ENCODE data around the gene CEP295NL. TPM values are rescaled to one million over a fixed set of nuclear protein-coding genes. Genes with fewer than 3 reads are reported as not detected.

The CEP295NL gene
- total and polyA plus RNA-seq, 2 of the 13 experiments (the other 11 are each of a cell fraction or from before 2014, with no cell fraction given): not detected

DNA sequence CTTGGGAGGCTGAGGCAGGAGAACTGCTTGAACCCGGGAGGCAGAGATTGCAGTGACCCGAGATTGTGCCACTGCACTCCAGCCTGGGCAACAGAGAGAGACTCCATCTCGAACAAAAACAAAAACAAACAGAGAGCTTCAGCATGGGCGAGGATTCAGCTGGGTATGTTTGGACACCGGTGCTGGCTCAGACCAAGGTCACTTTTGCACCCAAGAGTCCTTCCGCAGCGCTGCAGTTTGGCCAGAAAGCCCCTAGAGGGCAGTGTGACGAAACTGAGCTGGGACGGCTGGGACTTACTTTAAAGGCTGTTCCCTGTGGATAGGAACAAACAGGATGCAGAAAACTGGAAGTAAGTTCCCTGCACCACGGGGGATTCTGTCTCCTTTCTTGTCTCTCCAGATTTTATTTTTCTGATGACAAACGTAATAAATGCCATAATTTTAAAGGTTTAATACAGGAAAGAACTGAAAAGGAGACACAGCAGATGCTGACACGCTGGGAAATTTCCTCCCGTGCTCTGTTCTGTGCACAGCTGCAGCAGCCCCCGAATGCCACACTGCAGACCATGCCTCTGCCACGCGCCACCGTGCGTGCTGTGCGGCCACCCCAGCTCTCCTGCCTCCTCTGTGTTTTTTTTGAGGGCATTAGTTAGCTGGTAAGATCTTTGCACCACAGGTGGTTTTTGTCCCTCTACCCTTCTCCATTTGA, 37.2 kb downstream of the CEP295NL start (continued):
- no peak for TF ChIP-seq SMAD1 (CRISPR knock-in tag; IDR thresholded peaks at IDR 0.05; ENCODE audit: borderline replicate concordance, low read depth)
- no peak for TF ChIP-seq MTA1 (CRISPR knock-in tag; IDR thresholded peaks at IDR 0.05; ENCODE audit: borderline replicate concordance)
- TF ChIP-seq MXI1 (IDR thresholded peaks at IDR 0.05; ENCODE audit: borderline replicate concordance, low read depth, low read length): peak; percentile 12; the same call in 1 of the 3 replicates
- TF ChIP-seq CEBPG (CRISPR knock-in tag; IDR thresholded peaks at IDR 0.05): 0 out of 2 replicates have a peak, but pooled peaks have one; percentile 13
- no peak for TF ChIP-seq STAT5B (CRISPR knock-in tag; IDR thresholded peaks at IDR 0.05)
- peak; percentile 42; the same call in 1 of the 2 replicates for TF ChIP-seq DNMT1 (CRISPR knock-in tag; IDR thresholded peaks at IDR 0.05)
- TF ChIP-seq, protein P1, sequence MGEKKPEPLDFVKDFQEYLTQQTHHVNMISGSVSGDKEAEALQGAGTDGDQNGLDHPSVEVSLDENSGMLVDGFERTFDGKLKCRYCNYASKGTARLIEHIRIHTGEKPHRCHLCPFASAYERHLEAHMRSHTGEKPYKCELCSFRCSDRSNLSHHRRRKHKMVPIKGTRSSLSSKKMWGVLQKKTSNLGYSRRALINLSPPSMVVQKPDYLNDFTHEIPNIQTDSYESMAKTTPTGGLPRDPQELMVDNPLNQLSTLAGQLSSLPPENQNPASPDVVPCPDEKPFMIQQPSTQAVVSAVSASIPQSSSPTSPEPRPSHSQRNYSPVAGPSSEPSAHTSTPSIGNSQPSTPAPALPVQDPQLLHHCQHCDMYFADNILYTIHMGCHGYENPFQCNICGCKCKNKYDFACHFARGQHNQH (CRISPR knock-in tag; IDR thresholded peaks at IDR 0.05): peak; percentile 86; the same call in 1 of the 2 replicates
- no peak for TF ChIP-seq NR1H2 (CRISPR knock-in tag; IDR thresholded peaks at IDR 0.05; ENCODE audit: borderline replicate concordance, low read depth)
- TF ChIP-seq, protein P2, sequence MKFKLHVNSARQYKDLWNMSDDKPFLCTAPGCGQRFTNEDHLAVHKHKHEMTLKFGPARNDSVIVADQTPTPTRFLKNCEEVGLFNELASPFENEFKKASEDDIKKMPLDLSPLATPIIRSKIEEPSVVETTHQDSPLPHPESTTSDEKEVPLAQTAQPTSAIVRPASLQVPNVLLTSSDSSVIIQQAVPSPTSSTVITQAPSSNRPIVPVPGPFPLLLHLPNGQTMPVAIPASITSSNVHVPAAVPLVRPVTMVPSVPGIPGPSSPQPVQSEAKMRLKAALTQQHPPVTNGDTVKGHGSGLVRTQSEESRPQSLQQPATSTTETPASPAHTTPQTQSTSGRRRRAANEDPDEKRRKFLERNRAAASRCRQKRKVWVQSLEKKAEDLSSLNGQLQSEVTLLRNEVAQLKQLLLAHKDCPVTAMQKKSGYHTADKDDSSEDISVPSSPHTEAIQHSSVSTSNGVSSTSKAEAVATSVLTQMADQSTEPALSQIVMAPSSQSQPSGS (CRISPR knock-in tag; IDR thresholded peaks at IDR 0.05): peak; percentile 25; the same call in 1 of the 2 replicates
- TF ChIP-seq MAFF (IDR thresholded peaks at IDR 0.05; ENCODE audit: low read depth, low read length): no peak
- TF ChIP-seq, protein P3, sequence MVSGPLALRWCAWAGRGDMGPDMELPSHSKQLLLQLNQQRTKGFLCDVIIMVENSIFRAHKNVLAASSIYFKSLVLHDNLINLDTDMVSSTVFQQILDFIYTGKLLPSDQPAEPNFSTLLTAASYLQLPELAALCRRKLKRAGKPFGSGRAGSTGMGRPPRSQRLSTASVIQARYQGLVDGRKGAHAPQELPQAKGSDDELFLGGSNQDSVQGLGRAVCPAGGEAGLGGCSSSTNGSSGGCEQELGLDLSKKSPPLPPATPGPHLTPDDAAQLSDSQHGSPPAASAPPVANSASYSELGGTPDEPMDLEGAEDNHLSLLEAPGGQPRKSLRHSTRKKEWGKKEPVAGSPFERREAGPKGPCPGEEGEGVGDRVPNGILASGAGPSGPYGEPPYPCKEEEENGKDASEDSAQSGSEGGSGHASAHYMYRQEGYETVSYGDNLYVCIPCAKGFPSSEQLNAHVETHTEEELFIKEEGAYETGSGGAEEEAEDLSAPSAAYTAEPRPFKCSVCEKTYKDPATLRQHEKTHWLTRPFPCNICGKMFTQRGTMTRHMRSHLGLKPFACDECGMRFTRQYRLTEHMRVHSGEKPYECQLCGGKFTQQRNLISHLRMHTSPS (CRISPR knock-in tag; IDR thresholded peaks at IDR 0.05; ENCODE audit: low read depth): peak; percentile 60; the same call in 1 of the 2 replicates
- peak; percentile 75 for TF ChIP-seq GATAD2A (CRISPR knock-in tag; IDR thresholded peaks at IDR 0.05)
- TF ChIP-seq POLR2AphosphoS5 (IDR thresholded peaks at IDR 0.05; ENCODE audit: low read depth, low read length): no peak
- TF ChIP-seq CREM (IDR thresholded peaks at IDR 0.05): 0 out of 2 replicates have a peak, but pooled peaks have one; percentile 32
- no peak for TF ChIP-seq CREM (CRISPR knock-in tag; IDR thresholded peaks at IDR 0.05)
- no peak for TF ChIP-seq ZNF124 (CRISPR knock-in tag; IDR thresholded peaks at IDR 0.05)
- TF ChIP-seq, protein P4, sequence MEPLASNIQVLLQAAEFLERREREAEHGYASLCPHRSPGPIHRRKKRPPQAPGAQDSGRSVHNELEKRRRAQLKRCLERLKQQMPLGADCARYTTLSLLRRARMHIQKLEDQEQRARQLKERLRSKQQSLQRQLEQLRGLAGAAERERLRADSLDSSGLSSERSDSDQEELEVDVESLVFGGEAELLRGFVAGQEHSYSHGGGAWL (CRISPR knock-in tag; IDR thresholded peaks at IDR 0.05): 0 out of 2 replicates have a peak, but pooled peaks have one; percentile 29
- TF ChIP-seq FLYWCH1 (CRISPR knock-in tag; IDR thresholded peaks at IDR 0.05): no peak
- TF ChIP-seq ZNF33A (CRISPR knock-in tag; IDR thresholded peaks at IDR 0.05; ENCODE audit: borderline replicate concordance): peak; percentile 73; the same call in 1 of the 2 replicates
- TF ChIP-seq MYC (CRISPR knock-in tag; IDR thresholded peaks at IDR 0.05; ENCODE audit: borderline replicate concordance): peak; percentile 51; the same call in 1 of the 2 replicates
- peak; percentile 91 for TF ChIP-seq SMC3 (IDR thresholded peaks at IDR 0.05; ENCODE audit: low read length)
- peak; percentile 50; the same call in 1 of the 2 replicates for TF ChIP-seq HMG20A (CRISPR knock-in tag; IDR thresholded peaks at IDR 0.05; ENCODE audit: borderline replicate concordance)
- TF ChIP-seq ZSCAN12 (CRISPR knock-in tag; IDR thresholded peaks at IDR 0.05): no peak
- TF ChIP-seq RFXANK (CRISPR knock-in tag; IDR thresholded peaks at IDR 0.05): 0 out of 2 replicates have a peak, but pooled peaks have one; percentile 73
- TF ChIP-seq, protein P5, sequence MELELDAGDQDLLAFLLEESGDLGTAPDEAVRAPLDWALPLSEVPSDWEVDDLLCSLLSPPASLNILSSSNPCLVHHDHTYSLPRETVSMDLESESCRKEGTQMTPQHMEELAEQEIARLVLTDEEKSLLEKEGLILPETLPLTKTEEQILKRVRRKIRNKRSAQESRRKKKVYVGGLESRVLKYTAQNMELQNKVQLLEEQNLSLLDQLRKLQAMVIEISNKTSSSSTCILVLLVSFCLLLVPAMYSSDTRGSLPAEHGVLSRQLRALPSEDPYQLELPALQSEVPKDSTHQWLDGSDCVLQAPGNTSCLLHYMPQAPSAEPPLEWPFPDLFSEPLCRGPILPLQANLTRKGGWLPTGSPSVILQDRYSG (CRISPR knock-in tag; IDR thresholded peaks at IDR 0.05): no peak
- TF ChIP-seq HDAC2 (CRISPR knock-in tag; IDR thresholded peaks at IDR 0.05): peak; percentile 53; the same call in 1 of the 2 replicates

Measured in HepG2 (cell line).